ENCODE results near the gene NSD2.
A peak's percentile ranks its signal among the peaks of the same experiment; 100 is the strongest.
"Not testable (repeated sequence)": the region's sequence is repeated elsewhere in the genome, so short reads cannot be mapped to it uniquely, and the experiment has no call there.

Gene NSD2

GRCh38 chr4:1842339-1842895 lies 28.8 kb upstream of the NSD2 start:
- DNase-seq = no peak

- DNase-seq = no peak
These were observed 28.2 kb upstream of the NSD2 start for GRCh38 chr4:1842993-1843448.

GRCh38 chr4:1843852-1844251 lies 27.3 kb upstream of the NSD2 start:
- no peak for DNase-seq

- DNase-seq = not testable (repeated sequence)
These were observed 26.6 kb upstream of the NSD2 start for GRCh38 chr4:1844618-1845017.

- no peak for DNase-seq
These were observed 24.6 kb upstream of the NSD2 start for GRCh38 chr4:1846580-1846979.

GRCh38 chr4:1850276-1850675 lies 20.9 kb upstream of the NSD2 start:
- DNase-seq = no peak

- no peak for DNase-seq
These were observed 20.0 kb upstream of the NSD2 start for GRCh38 chr4:1851160-1851559.

- DNase-seq = no peak
These were observed 19.4 kb upstream of the NSD2 start for GRCh38 chr4:1851575-1852410.

GRCh38 chr4:1852904-1853623 lies 18.1 kb upstream of the NSD2 start:
- no peak for DNase-seq

- DNase-seq = no peak
These were observed 16.4 kb upstream of the NSD2 start for GRCh38 chr4:1854752-1855151.

GRCh38 chr4:1855333-1856070 lies 15.7 kb upstream of the NSD2 start:
- DNase-seq = no peak

GRCh38 chr4:1856071-1856942 lies 14.9 kb upstream of the NSD2 start, which contains the start of gene LETM1:
LETM1 (minus strand) TSS chr4:1856156; CDS start chr4:1855950, 206 bp downstream.
- DNase-seq = peak; percentile 69

- no peak for DNase-seq
These were observed 14.1 kb upstream of the NSD2 start for GRCh38 chr4:1856943-1857699.

GRCh38 chr4:1857931-1858330 lies 13.3 kb upstream of the NSD2 start:
- no peak for DNase-seq

- no peak for DNase-seq
These were observed 11.8 kb upstream of the NSD2 start for GRCh38 chr4:1859389-1859753.

- DNase-seq = no peak
These were observed 8.9 kb upstream of the NSD2 start for GRCh38 chr4:1862055-1862911.

- DNase-seq = no peak
These were observed 8.3 kb upstream of the NSD2 start for GRCh38 chr4:1862961-1863296.

- DNase-seq = no peak
These were observed 7.7 kb upstream of the NSD2 start for GRCh38 chr4:1863297-1864033.

All from NCI-H1694 (cell line).